ENCODE data around the gene ZFP62. TPM values are rescaled to one million over a fixed set of nuclear protein-coding genes. Genes with fewer than 3 reads are reported as not detected.

The ZFP62 gene
- total and polyA plus RNA-seq, 2 of the 8 experiments (the other 6 are each of a cell fraction or from before 2014, with no cell fraction given): 9.3 to 38.5 TPM

- TF ChIP-seq BCL11A (IDR thresholded peaks at IDR 0.05; ENCODE audit: low read depth in 2 of 2, low read length in 2 of 2) (no peak), SIRT6 (IDR thresholded peaks at IDR 0.05; ENCODE audit: low read length) (no peak), E2F6 (IDR thresholded peaks at IDR 0.05) (no peak)
Measured at GRCh38 chr5:180872419-180872818, 11.3 kb upstream of the ZFP62 start (continued).

Data from H1 (cell line).